HG03045 (cell line): Measurements from ENCODE around the gene TEX2.
"Not testable (repeated sequence)": the region's sequence is repeated elsewhere in the genome, so short reads cannot be mapped to it uniquely, and the experiment has no call there.

Source experiments
- ATAC-seq: cut with Tn5 transposase; IDR thresholded peaks from one replicate; pipeline ENCODE4 v1.9.1; 2021; ENCODE audit warnings: mild to moderate bottlenecking, moderate library complexity; ENCODE audit not compliant: unreplicated experiment

TEX2 gene

GRCh38 chr17:64186171-64187092 is 76.6 kb downstream of the TEX2 start:
- ATAC-seq: no peak

DNA sequence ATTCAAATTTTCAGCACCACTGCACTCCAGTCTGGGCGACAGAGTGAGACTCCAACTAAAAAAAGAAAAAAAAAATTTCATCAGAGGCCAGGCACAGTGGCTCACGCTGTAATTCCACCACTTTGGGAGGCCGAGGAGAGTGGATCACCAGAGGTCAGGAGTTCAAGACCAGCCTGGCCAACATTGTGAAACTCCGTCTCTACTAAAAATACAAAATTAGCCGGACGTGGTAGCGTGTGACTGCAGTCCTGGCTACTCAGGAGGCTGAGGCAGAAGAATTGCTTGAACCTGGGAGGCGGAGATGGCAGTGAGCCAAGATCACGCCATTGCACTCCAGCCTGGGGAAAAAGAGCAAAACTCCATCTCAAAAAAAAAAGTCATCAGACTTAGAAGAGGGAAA is 77.5 kb downstream of the TEX2 start:
- ATAC-seq: not testable (repeated sequence)

GRCh38 chr17:64185101-64185500 is 78.0 kb downstream of the TEX2 start:
- no peak for ATAC-seq

GRCh38 chr17:64183815-64184214 is 79.2 kb downstream of the TEX2 start:
- no peak for ATAC-seq

GRCh38 chr17:64182325-64183012 is 80.6 kb downstream of the TEX2 start:
- no peak for ATAC-seq

DNA sequence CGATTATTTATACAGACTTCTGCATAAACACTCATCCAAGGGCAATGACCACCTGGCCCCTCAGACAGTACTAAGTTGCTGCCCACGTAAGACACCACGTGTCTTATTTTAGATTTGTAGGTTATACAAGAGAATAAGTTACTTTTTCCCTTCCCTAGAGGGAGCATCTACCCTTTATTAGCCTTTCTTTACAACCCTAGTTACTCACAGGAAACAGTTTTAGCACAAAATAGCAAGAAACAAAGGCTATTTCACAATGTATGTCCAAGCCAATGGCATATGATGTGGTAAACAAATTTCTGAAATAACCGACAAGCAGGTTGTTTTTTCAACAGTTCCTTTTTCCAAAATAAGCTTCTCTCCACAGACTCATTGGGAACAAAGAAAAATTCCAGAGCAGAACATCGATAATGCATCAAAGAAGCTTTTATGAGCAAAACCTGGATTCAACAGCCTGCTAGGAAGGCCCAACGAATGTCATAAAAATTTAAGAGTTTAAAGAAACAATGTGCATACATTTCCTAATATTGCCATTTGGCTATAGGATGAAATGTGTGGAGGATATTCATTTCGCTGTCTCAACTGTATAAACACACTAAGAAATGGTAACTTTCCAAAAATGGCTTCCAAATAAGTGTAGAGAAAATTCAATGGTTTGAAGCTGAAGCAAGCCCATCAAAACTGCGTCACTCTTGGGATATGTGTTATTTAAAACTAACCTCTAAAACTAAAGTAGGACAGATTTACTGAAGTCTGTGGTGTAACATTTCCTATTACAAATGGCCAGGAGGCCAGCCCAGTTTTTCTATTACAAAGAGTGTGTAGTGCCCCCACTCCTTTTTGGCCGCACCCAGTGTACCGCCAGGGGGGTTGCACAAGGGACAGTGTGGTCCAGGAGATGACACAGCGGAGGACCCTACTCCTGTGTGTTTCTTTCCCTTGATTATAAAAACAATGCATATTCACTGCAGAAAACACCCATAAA is 82.7 kb downstream of the TEX2 start:
- no peak for ATAC-seq

DNA sequence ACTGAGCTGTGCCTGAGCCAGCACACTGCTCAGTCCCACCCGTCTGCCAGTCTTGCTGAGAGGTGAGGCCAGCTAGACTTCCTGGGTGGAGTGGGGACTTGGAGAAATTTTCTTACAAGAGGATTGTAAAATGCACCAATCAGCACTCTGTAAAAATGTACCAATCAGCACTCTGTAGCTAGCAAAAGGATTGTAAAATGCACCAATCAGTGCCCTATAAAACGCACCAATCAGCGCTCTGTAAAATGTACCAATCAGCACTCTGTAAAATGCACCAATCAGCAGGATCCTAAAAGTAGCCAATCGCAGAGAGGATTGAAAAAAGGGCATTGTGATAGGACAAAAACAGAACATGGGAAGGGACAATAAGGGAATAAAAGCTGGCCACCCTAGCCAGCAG is 84.0 kb downstream of the TEX2 start:
- not testable (repeated sequence) for ATAC-seq

DNA sequence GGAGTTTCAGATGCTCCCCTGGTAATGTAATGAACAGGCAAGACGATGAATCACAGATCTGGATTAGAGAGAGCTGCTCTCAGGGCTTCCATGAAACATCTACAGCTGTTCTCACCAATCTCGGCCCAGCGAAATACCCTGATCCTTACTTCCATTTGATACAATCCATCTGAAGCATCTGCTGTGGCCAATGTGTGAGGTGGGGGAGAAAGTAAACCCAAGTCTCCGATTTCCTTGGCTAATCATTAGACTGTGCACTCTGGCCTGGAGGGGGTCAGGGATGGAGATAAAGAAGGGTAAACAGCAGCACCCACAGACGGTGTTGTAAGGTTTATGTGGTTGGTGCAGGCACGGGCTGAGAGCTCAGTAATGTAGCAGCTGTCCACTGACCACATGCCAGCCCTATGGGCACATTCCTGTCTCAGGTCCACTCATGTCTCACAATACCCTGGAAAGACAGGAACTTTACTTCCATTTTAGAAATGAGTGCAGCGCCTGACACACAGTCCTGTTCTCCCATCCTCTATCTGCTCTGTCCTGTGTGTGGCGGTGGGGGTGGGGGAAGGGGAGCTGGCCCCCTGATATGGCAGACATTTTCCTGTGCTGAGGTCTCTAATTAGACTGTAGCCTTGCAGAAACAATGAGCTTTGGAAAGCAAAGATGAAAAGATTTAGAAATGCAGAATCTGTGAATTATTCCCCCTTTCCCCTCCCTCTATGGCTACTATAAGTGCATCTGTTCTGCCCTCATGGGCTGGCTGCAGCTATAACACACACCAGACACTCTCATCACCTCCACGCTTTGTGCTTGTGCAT is 84.8 kb downstream of the TEX2 start:
- no peak for ATAC-seq

- no peak for ATAC-seq
Measured at GRCh38 chr17:64177311-64178010, 85.6 kb downstream of the TEX2 start.

GRCh38 chr17:64176556-64176955 is 86.5 kb downstream of the TEX2 start:
- ATAC-seq: no peak

DNA sequence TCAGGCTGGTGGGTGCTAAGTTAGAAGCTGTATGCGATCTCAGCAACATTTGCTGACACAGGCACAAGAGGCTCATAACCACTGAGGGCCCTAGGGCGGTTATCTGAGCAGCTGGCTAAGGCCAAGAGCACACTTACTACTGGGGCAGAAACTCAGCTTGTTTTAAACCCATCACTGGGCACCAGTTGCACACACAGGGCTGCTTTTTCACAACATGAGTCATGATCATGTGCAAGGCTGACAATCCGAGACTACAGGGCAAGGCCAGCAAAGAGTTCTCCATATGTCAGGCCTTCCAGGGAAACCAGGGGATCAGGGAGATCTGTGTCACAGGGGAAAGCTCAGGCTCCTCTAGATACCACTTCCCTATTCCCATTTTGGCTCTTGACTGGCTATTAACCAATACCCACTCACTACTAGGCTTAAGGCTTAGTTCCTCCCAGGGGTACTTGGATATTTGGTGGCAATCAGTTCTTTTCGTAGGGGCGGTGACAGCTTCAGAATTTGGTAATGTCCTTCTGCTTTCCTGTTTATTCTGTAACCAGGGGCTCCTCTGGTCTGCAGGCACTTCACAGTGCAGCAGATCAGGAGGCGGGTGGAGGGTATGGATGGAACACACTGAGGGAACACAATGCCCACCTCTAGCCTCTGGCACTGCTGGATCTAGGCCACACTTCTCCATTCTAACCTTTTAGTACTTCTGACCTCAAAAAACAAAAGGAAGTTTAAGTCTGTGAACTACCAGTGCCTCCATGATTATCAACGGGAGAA is 88.2 kb downstream of the TEX2 start:
- ATAC-seq: no peak

GRCh38 chr17:64173646-64174045 is 89.4 kb downstream of the TEX2 start:
- no peak for ATAC-seq

DNA sequence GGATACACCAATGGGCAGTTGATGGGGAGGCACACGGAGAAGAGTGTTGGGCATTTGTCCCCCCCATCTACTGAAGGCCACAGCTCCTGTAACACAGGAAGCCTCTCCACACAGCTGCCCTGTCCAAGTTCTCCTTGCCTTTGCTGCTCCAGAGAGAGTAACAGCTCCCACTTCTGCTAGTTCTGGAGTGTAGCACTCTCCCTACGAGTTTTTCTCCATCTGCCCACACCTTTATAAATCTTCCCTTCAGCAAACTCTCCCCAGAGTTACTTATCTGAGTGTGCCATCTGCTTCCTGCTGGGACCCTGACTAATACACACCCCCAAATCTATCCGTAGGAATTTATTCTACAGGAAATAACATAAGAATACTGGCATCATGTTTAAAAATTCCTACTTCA is 90.5 kb downstream of the TEX2 start:
- no peak for ATAC-seq

DNA sequence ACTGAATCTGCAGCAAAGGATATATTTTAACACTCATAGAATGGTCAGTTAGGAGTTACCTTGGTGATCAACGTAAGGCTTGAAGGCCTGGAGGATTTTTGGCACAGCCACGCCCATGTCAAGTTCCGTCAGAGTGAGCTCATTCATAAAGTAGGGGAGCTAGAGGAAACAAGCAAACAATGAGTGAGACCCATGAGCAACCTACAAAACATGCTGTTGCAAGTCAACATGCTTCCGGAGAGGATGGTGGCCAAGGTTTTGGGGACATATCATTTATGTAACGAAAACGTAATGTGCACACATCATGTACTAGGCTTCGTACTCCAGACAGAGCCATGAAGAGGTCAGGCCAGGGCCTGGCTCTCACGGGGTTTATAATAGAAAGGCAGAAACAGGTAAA is 92.0 kb downstream of the TEX2 start:
- no peak for ATAC-seq

DNA sequence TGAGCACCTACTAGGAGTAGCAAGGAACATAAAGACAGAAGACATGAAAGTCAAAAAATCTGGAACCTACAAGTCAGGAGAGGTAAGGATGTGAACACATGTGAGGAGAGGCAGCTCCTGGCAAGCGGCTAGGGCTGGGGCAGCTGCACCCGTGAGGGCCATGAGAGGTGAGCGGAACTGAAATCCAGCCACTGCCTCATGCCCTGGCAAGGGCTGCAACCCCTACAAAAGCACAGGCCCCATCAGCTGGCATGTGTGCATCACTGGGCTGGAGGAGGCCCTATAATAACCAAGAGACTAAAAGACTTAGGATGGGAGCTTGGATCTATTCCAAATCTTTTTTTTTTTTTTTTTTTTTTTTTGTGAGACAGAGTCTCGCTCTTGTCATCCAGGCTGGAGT is 92.8 kb downstream of the TEX2 start:
- no peak for ATAC-seq

DNA sequence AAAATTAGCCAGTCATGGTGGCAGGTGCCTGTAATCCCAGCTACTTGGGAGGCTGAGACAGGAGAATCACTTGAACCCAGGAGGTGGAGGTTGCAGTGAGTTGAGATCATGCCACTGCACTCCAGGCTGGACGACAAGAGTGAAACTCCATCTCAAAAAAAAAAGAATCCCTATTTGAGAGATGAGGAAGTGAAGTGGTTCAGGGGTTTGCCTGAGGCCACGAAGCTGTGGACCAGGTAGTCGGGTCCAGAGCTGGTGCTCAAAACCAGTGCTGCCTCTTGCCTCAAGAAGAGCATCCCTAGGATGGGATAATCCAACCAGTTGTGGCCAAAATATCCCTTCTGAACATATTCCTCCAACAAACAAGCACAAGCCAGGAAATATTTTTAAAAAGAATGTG is 95.4 kb downstream of the TEX2 start:
- not testable (repeated sequence) for ATAC-seq

GRCh38 chr17:64166876-64167275 is 96.2 kb downstream of the TEX2 start:
- no peak for ATAC-seq

GRCh38 chr17:64165347-64165746 is 97.7 kb downstream of the TEX2 start:
- no peak for ATAC-seq
